ENCODE results near the gene OR11A1.

The OR11A1 gene

GRCh38 chr6:29477923-29478450, 21.1 kb upstream of the OR11A1 start:
- no peaks in the 10 kb centered on the region for H3K36me3 ChIP-seq (replicated peaks; ENCODE audit: insufficient read depth, low read length)
- TF ChIP-seq CTCF (IDR thresholded peaks at IDR 0.05; ENCODE audit: low read length) (no peak), EZH2 (optimal IDR thresholded peaks at IDR 0.05; ENCODE audit: low read depth, low read length) (no peak), EZH2phosphoT487 (IDR thresholded peaks at IDR 0.05; ENCODE audit: low read length) (no peak)
- H3K27ac ChIP-seq (ENCODE audit: low read length): no peak overlapping the region
- no peak for DNase-seq
- no peaks in the 10 kb centered on the region for H3F3A ChIP-seq (ENCODE audit: insufficient read depth, low read length)
- no peak overlapping the region for H3K4me3 ChIP-seq (ENCODE audit: low read length)
- no peaks in the 10 kb centered on the region for H3K9me2 ChIP-seq (replicated peaks; ENCODE audit: insufficient read depth, low read length)
- no peaks in the 10 kb centered on the region for H3K79me2 ChIP-seq (ENCODE audit: low read length)
- no peaks in the 10 kb centered on the region for H3K9me3 ChIP-seq (replicated peaks; ENCODE audit: insufficient read depth, low read length)
- H3K4me2 ChIP-seq (ENCODE audit: low read depth, low read length): no peak overlapping the region
- H2AFZ ChIP-seq (ENCODE audit: low read length): no peak overlapping the region
- H3K27me3 ChIP-seq (replicated peaks; ENCODE audit: insufficient read depth, low read length): no peaks in the 10 kb centered on the region
- no peaks in the 10 kb centered on the region for H4K20me1 ChIP-seq (ENCODE audit: insufficient read depth, low read length)
- no peaks in the 10 kb centered on the region for H3K4me1 ChIP-seq (ENCODE audit: low read length)
- H3K9ac ChIP-seq (ENCODE audit: low read length): no peak overlapping the region

DNA sequence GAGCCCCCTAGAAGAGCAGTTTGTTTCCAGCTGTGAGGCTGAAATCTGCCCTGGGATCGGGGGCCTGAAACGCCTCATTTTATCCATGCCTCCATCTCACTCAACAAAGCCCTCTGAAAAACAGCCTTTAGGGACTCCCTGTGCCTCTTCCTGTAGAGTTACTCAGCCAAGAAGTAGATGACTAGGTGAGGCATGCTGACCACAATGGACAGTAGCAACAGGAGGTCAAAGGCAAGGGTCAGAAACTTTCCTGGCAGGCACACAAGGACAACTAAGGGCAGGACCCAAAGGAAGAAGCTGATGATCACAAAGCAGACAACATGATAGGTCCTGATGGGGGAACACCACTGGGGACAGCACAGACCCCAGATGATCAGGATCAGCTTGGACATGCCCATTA, 18.1 kb upstream of the OR11A1 start:
- Histone ChIP-seq H3K79me2 (ENCODE audit: low read length) (no peaks in the 10 kb centered on the region), H3K36me3 (replicated peaks; ENCODE audit: insufficient read depth, low read length) (no peaks in the 10 kb centered on the region), H3K27ac (ENCODE audit: low read length) (no peak overlapping the region), H3K4me3 (ENCODE audit: low read length) (no peak overlapping the region), H3K9me2 (replicated peaks; ENCODE audit: insufficient read depth, low read length) (no peaks in the 10 kb centered on the region), H2AFZ (ENCODE audit: low read length) (no peak overlapping the region), H3K9ac (ENCODE audit: low read length) (no peak overlapping the region), H3K27me3 (replicated peaks; ENCODE audit: insufficient read depth, low read length) (no peaks in the 10 kb centered on the region), H3F3A (ENCODE audit: insufficient read depth, low read length) (no peaks in the 10 kb centered on the region), H3K9me3 (replicated peaks; ENCODE audit: insufficient read depth, low read length) (no peaks in the 10 kb centered on the region), H4K20me1 (ENCODE audit: insufficient read depth, low read length) (no peaks in the 10 kb centered on the region), H3K4me2 (ENCODE audit: low read depth, low read length) (no peak overlapping the region), H3K4me1 (ENCODE audit: low read length) (no peaks in the 10 kb centered on the region)
- DNase-seq: no peak
- TF ChIP-seq EZH2 (optimal IDR thresholded peaks at IDR 0.05; ENCODE audit: low read depth, low read length) (no peak), EZH2phosphoT487 (IDR thresholded peaks at IDR 0.05; ENCODE audit: low read length) (no peak), CTCF (IDR thresholded peaks at IDR 0.05; ENCODE audit: low read length) (no peak)

DNA sequence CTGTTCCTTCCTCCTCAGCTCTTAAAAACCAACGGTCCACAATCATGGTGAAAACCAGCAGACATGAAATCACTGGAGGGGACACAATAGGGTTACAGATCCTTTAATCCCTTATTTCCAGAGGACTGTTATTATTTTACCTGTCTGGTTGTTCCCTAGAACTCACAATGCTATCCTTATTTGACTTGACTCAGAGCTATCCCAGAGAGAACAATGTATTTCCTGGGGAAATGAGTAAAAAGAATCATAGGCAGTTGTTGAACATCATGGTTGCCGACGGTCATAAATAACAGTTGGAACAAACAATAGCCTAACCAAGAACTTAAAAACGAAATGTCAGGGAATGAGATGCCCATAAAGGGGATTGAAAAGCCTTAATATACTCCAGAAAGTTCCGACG, 9.4 kb upstream of the OR11A1 start:
- Histone ChIP-seq H3K79me2 (ENCODE audit: low read length) (no peaks in the 10 kb centered on the region), H3K27ac (ENCODE audit: low read length) (no peak overlapping the region), H3K27me3 (replicated peaks; ENCODE audit: insufficient read depth, low read length) (no peaks in the 10 kb centered on the region), H3F3A (ENCODE audit: insufficient read depth, low read length) (no peaks in the 10 kb centered on the region), H3K9ac (ENCODE audit: low read length) (no peak overlapping the region), H3K9me2 (replicated peaks; ENCODE audit: insufficient read depth, low read length) (no peaks in the 10 kb centered on the region), H3K4me1 (ENCODE audit: low read length) (no peaks in the 10 kb centered on the region), H3K4me3 (ENCODE audit: low read length) (no peak overlapping the region), H2AFZ (ENCODE audit: low read length) (no peak overlapping the region), H3K36me3 (replicated peaks; ENCODE audit: insufficient read depth, low read length) (no peaks in the 10 kb centered on the region), H3K4me2 (ENCODE audit: low read depth, low read length) (no peak overlapping the region), H4K20me1 (ENCODE audit: insufficient read depth, low read length) (no peaks in the 10 kb centered on the region), H3K9me3 (replicated peaks; ENCODE audit: insufficient read depth, low read length) (no peaks in the 10 kb centered on the region)
- DNase-seq: no peak
- no peak for TF ChIP-seq CTCF (IDR thresholded peaks at IDR 0.05; ENCODE audit: low read length)
